HL-60 (cell line): ENCODE data around the gene MYMK.

Experiments
- POLR2AphosphoS5 ChIP-seq: IDR thresholded peaks from 2 replicates; pipeline ENCODE4 v1.6.1; 2012; ENCODE audit warnings: low read depth
- REST ChIP-seq: IDR thresholded peaks from 2 replicates; pipeline ENCODE4 v1.6.1; 2012; ENCODE audit warnings: low read depth; ENCODE audit not compliant: insufficient replicate concordance

- TF ChIP-seq REST (no peak), POLR2AphosphoS5 (no peak)
Observed at GRCh38 chr9:133537257-133537656, 12.5 kb upstream of the MYMK start.
